ENCODE data around the gene HORMAD2. TPM values are rescaled to one million over a fixed set of nuclear protein-coding genes. Genes with fewer than 3 reads are reported as not detected.

The HORMAD2 gene
- polyA plus RNA-seq, 1 of the 3 experiments (the other 2 are of a cell fraction), result not detected

DNA sequence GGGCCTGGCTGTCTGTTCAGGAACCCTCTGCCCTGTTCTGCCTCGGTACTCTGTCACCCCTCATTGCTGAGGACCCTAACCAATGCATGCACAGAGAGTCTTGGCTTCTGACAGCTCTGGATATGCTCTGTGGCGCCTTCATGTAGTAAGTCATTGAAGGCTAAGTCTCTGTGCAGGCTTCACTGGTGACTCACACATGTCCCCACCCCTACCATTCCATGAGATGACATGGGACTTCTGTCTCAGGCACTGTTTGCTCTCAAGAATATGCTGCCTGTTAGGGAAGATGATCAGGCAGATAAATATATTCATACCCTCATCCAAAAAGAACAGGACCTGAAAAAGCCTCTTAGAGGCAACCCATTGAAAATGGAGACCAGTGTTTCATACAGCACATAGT lies 43.6 kb upstream of the HORMAD2 start (continued):
- TF ChIP-seq POLR2AphosphoS5 (IDR thresholded peaks at IDR 0.05; ENCODE audit: low read depth, low read length) (no peak), ELF1 (IDR thresholded peaks at IDR 0.05) (no peak)

DNA sequence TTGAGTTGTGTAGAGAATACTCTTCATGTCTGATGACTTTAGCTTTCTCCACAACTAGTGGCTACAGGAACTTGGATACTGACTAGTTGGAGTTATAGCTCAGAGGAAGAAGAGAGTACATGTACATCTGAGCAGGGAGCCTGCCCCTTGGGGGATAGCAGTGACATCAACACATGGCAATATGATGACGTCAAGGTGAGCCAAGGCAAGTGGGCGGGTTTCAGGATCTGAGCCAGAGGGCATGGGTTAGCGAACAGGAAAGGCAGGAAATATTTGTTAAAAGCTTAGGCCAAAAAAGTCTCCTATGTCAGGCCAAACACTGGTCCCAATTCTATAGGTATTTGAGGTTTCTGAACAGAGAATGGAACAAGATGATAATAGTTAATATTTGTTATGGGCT lies 42.0 kb upstream of the HORMAD2 start:
- no peaks in the 10 kb centered on the region for H3K9me2 ChIP-seq
- H2AFZ ChIP-seq (ENCODE audit: low read depth), result no peak overlapping the region
- H3K4me3 ChIP-seq (ENCODE audit: low read depth in 2 of 2, low read length in 1 of 2), result no peak overlapping the region
- no peak overlapping the region for H3K9ac ChIP-seq
- H3F3A ChIP-seq (replicated peaks; ENCODE audit: insufficient read depth), result peaks cover 6% of the 10 kb centered on the region
- CTCF ChIA-PET, result interaction anchor here (1.4 kb wide), 1 partner anchor 402 kb away, joined by 6 read pairs; no protein-coding TSS in a partner anchor
- no peak overlapping the region for H3K4me2 ChIP-seq
- no peaks in the 10 kb centered on the region for H3K79me2 ChIP-seq (ENCODE audit: insufficient read depth)
- TF ChIP-seq, protein P1, sequence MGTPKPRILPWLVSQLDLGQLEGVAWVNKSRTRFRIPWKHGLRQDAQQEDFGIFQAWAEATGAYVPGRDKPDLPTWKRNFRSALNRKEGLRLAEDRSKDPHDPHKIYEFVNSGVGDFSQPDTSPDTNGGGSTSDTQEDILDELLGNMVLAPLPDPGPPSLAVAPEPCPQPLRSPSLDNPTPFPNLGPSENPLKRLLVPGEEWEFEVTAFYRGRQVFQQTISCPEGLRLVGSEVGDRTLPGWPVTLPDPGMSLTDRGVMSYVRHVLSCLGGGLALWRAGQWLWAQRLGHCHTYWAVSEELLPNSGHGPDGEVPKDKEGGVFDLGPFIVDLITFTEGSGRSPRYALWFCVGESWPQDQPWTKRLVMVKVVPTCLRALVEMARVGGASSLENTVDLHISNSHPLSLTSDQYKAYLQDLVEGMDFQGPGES (IDR thresholded peaks at IDR 0.05; ENCODE audit: low read depth, low read length), result no peak
- TF ChIP-seq, protein P2, sequence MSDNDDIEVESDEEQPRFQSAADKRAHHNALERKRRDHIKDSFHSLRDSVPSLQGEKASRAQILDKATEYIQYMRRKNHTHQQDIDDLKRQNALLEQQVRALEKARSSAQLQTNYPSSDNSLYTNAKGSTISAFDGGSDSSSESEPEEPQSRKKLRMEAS (IDR thresholded peaks at IDR 0.05; ENCODE audit: low read depth), result no peak
- TF ChIP-seq CHD2 (IDR thresholded peaks at IDR 0.05; ENCODE audit: low read length, partially characterized antibody), result no peak
- no peak for TF ChIP-seq NRF1 (IDR thresholded peaks at IDR 0.05; ENCODE audit: low read depth, low read length)
- TF ChIP-seq NFIC (IDR thresholded peaks at IDR 0.05; ENCODE audit: borderline replicate concordance), result no peak
- TF ChIP-seq POLR2AphosphoS5 (IDR thresholded peaks at IDR 0.05; ENCODE audit: low read depth, low read length), result no peak
- TF ChIP-seq, protein P3, sequence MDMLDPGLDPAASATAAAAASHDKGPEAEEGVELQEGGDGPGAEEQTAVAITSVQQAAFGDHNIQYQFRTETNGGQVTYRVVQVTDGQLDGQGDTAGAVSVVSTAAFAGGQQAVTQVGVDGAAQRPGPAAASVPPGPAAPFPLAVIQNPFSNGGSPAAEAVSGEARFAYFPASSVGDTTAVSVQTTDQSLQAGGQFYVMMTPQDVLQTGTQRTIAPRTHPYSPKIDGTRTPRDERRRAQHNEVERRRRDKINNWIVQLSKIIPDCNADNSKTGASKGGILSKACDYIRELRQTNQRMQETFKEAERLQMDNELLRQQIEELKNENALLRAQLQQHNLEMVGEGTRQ (IDR thresholded peaks at IDR 0.05; ENCODE audit: borderline replicate concordance, low read depth, low read length), result no peak
- TF ChIP-seq TAF1 (IDR thresholded peaks at IDR 0.05; ENCODE audit: borderline replicate concordance, low read depth, low read length), result no peak
- no peak for TF ChIP-seq GABPA (IDR thresholded peaks at IDR 0.05; ENCODE audit: low read depth)
- no peak for TF ChIP-seq RFX5 (IDR thresholded peaks at IDR 0.05; ENCODE audit: low read length)
- TF ChIP-seq RCOR1 (IDR thresholded peaks at IDR 0.05; ENCODE audit: low read length), result no peak
- no peak for TF ChIP-seq TEAD4 (IDR thresholded peaks at IDR 0.05; ENCODE audit: borderline replicate concordance, insufficient read depth)
- TF ChIP-seq RAD21 (IDR thresholded peaks at IDR 0.05; ENCODE audit: low read length), result no peak
- TF ChIP-seq, protein P4, sequence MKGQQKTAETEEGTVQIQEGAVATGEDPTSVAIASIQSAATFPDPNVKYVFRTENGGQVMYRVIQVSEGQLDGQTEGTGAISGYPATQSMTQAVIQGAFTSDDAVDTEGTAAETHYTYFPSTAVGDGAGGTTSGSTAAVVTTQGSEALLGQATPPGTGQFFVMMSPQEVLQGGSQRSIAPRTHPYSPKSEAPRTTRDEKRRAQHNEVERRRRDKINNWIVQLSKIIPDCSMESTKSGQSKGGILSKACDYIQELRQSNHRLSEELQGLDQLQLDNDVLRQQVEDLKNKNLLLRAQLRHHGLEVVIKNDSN (IDR thresholded peaks at IDR 0.05; ENCODE audit: borderline replicate concordance, low read depth), result no peak
- TF ChIP-seq EZH2phosphoT487 (IDR thresholded peaks at IDR 0.05; ENCODE audit: borderline replicate concordance, low read depth), result no peak
- POLR2A ChIA-PET, result interaction anchor here (0.6 kb wide), 1 partner anchor 10 kb away, joined by 3 read pairs; no protein-coding TSS in a partner anchor
- H3K27ac ChIP-seq (ENCODE audit: low read depth in 2 of 2, low read length in 1 of 2), result no peak overlapping the region
- H3K36me3 ChIP-seq (replicated peaks in 1 of 2; ENCODE audit: control insufficient read depth in 1 of 2, insufficient read depth in 2 of 2, low read length in 1 of 2), result no peaks in the 10 kb centered on the region
- no peaks in the 10 kb centered on the region for H4K20me1 ChIP-seq (ENCODE audit: insufficient read depth)
- no peaks in the 10 kb centered on the region for H3K9me3 ChIP-seq
- 94% methylated on average over 3 of the region's 3 CpGs for WGBS (ENCODE audit: low lambda C conversion rate)
- H3K4me1 ChIP-seq (ENCODE audit: control insufficient read depth in 1 of 2, insufficient read depth in 2 of 2, low read depth in 1 of 2, low read length in 1 of 2), result peaks cover 0 to 12% of the 10 kb centered on the region in 2 experiments; a peak in 2 of 4 replicates
- H3K27me3 ChIP-seq (ENCODE audit: insufficient read depth), result no peaks in the 10 kb centered on the region
- DNase-seq, result no peak
